ENCODE results near the gene GTF2F1.
"Not testable (repeated sequence)": the region's sequence is repeated elsewhere in the genome, so short reads cannot be mapped to it uniquely, and the experiment has no call there.

GTF2F1 gene

GRCh38 chr19:6362027-6362350, 31.0 kb downstream of the GTF2F1 start:
- no peak for TF ChIP-seq SP1 (IDR thresholded peaks at IDR 0.05)
- no peak for TF ChIP-seq BHLHE40 (IDR thresholded peaks at IDR 0.05; ENCODE audit: borderline replicate concordance)
- no peak for TF ChIP-seq ZNF384 (IDR thresholded peaks at IDR 0.05)
- no peak for TF ChIP-seq FOXK2 (IDR thresholded peaks at IDR 0.05)
- no peak for TF ChIP-seq SUZ12 (IDR thresholded peaks at IDR 0.05)
- TF ChIP-seq LEF1 (IDR thresholded peaks at IDR 0.05; ENCODE audit: borderline replicate concordance): no peak
- ChIA-PET POLR2A (interaction anchor here (5.1 kb wide), 1 partner anchor 10 kb away, joined by 50 read pairs; the partner anchor contains the start of gene ALKBH7), CTCF (no interaction called here)
- no peak for DNase-seq (ENCODE audit: extremely low spot score)

GRCh38 chr19:6360857-6361216, 32.1 kb downstream of the GTF2F1 start:
- CTCF ChIA-PET; DNase-seq (ENCODE audit: extremely low spot score): not testable (repeated sequence)
- POLR2A ChIA-PET: interaction anchor here (0.7 to 5.1 kb wide), 6 partner anchors 12 to 142 kb away, joined by 3 to 50 read pairs (median 4); partner anchors contain the start of genes ALKBH7, KHSRP and PSPN

- CTCF ChIA-PET; DNase-seq (ENCODE audit: extremely low spot score): not testable (repeated sequence)
- POLR2A ChIA-PET: interaction anchor here (5.1 kb wide), 1 partner anchor 12 kb away, joined by 50 read pairs; the partner anchor contains the start of gene ALKBH7
Observed at GRCh38 chr19:6360445-6360844, 32.5 kb downstream of the GTF2F1 start.

- POLR2A ChIA-PET: interaction anchor here (5.1 kb wide), 1 partner anchor 13 kb away, joined by 50 read pairs; the partner anchor contains the start of gene ALKBH7
- no peak for DNase-seq (ENCODE audit: extremely low spot score)
- CTCF ChIA-PET: no interaction called here
- TF ChIP-seq L3MBTL2 (conservative IDR thresholded peaks at IDR 0.05) (no peak), PKNOX1 (IDR thresholded peaks at IDR 0.05) (peak; percentile 42)
Observed at GRCh38 chr19:6359568-6360341, 33.2 kb downstream of the GTF2F1 start.

- ChIA-PET POLR2A (interaction anchor here (2.9 kb wide), 1 partner anchor 14 kb away, joined by 11 read pairs; the partner anchor contains the start of gene ALKBH7), CTCF (no interaction called here)
- no peak for DNase-seq (ENCODE audit: extremely low spot score)
- TF ChIP-seq ARNT (IDR thresholded peaks at IDR 0.05) (no peak), FOXK2 (IDR thresholded peaks at IDR 0.05) (no peak), NFRKB (IDR thresholded peaks at IDR 0.05) (no peak), FOXM1 (IDR thresholded peaks at IDR 0.05; ENCODE audit: borderline replicate concordance) (no peak), LEF1 (IDR thresholded peaks at IDR 0.05; ENCODE audit: borderline replicate concordance) (no peak), SP1 (IDR thresholded peaks at IDR 0.05) (no peak)
Observed at GRCh38 chr19:6358003-6358402, 35.0 kb downstream of the GTF2F1 start.

- ChIA-PET CTCF (no interaction called here), POLR2A (interaction anchor here (2.9 kb wide), 1 partner anchor 15 kb away, joined by 11 read pairs; the partner anchor contains the start of gene ALKBH7)
- no peak for DNase-seq (ENCODE audit: extremely low spot score)
- TF ChIP-seq ELF4 (IDR thresholded peaks at IDR 0.05) (no peak), NFRKB (IDR thresholded peaks at IDR 0.05) (no peak), CTBP1 (IDR thresholded peaks at IDR 0.05; ENCODE audit: borderline replicate concordance) (no peak), PKNOX1 (IDR thresholded peaks at IDR 0.05) (no peak), HDGF (IDR thresholded peaks at IDR 0.05; ENCODE audit: borderline replicate concordance) (no peak), BHLHE40 (IDR thresholded peaks at IDR 0.05; ENCODE audit: borderline replicate concordance) (no peak), ARNT (IDR thresholded peaks at IDR 0.05) (no peak), TARDBP (IDR thresholded peaks at IDR 0.05) (no peak), LEF1 (IDR thresholded peaks at IDR 0.05; ENCODE audit: borderline replicate concordance) (no peak), FOXM1 (IDR thresholded peaks at IDR 0.05; ENCODE audit: borderline replicate concordance) (no peak), ZNF384 (IDR thresholded peaks at IDR 0.05) (no peak), SUZ12 (IDR thresholded peaks at IDR 0.05) (no peak)
Observed at GRCh38 chr19:6357174-6357573, 35.8 kb downstream of the GTF2F1 start.

- POLR2A ChIA-PET; CTCF ChIA-PET; DNase-seq (ENCODE audit: extremely low spot score): not testable (repeated sequence)
Observed at GRCh38 chr19:6355321-6356040, 37.5 kb downstream of the GTF2F1 start.

GRCh38 chr19:6354098-6354674, 38.8 kb downstream of the GTF2F1 start:
- no peak for DNase-seq (ENCODE audit: extremely low spot score)
- ChIA-PET CTCF (no interaction called here), POLR2A (no interaction called here)
- TF ChIP-seq NFRKB (IDR thresholded peaks at IDR 0.05) (no peak), FOXA1 (IDR thresholded peaks at IDR 0.05) (no peak), L3MBTL2 (conservative IDR thresholded peaks at IDR 0.05) (no peak), CTBP1 (IDR thresholded peaks at IDR 0.05; ENCODE audit: borderline replicate concordance) (no peak), ELF4 (IDR thresholded peaks at IDR 0.05) (no peak), ZNF384 (IDR thresholded peaks at IDR 0.05) (no peak), TARDBP (IDR thresholded peaks at IDR 0.05) (no peak), FOXM1 (IDR thresholded peaks at IDR 0.05; ENCODE audit: borderline replicate concordance) (no peak), HDGF (IDR thresholded peaks at IDR 0.05; ENCODE audit: borderline replicate concordance) (no peak)

Data from HEK293T (cell line).